ENCODE measurements around the gene FOXM1. TPM values are rescaled to one million over a fixed set of nuclear protein-coding genes. Genes with fewer than 3 reads are reported as not detected.
"Not testable (repeated sequence)": the region's sequence is repeated elsewhere in the genome, so short reads cannot be mapped to it uniquely, and the experiment has no call there.

The FOXM1 gene
- total RNA-seq, 2 experiments from 2014 or later, result 0.59 to 0.80 TPM

DNA sequence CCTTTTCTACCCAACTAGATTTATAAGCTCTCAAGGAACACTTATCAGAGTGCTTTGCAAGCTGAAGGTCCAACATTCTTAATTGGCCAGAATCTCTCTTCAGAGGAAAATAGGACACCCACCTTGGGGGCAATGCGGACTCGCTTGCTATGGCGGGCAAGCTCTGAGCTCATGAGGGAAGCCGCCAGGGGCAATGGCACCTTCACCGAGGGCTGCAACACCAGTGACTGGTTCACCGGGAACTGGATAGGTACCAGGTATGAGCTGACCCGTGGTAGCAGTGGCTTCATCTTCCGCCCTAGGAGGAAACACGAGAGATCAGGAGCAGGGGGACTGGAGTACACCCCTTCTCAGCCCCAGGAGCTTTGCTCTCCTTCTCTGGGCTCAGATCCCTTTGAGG lies 12.8 kb downstream of the FOXM1 start:
- no peaks in the 10 kb centered on the region for H3K27me3 Mint-ChIP-seq

DNA sequence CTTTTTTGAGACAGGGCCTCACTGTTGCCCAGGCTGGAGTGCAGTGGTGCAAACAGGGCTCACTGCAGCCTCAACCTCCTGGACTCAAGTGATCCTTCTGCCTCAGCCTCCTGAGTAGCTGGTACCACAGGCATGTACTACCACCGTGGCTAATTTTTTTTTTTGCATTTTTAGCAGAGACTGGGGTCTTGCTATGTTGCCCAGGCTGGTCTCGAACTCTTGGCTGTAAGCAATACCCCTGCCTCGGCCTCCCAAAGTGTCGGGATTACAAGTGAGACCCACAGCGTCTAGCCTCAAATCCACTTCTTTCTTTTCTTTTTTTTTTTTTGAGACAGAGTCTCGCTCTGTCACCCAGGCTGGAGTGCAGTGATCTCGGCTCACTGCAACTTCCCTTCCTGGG lies 13.6 kb downstream of the FOXM1 start:
- H3K4me3 Mint-ChIP-seq; intact Hi-C loops (cut with DNase I, micrococcal nuclease); H3K4me3 ChIP-seq (ENCODE audit: low read length); ATAC-seq (ENCODE audit: poor library complexity); H3K36me3 ChIP-seq (ENCODE audit: insufficient read depth, low read length); H3K36me3 Mint-ChIP-seq (ENCODE audit: low read depth); H3K27ac ChIP-seq (ENCODE audit: low read depth in 1 of 2, low read length in 2 of 2); H3K27me3 ChIP-seq (ENCODE audit: control insufficient read depth in 1 of 2, insufficient read depth in 2 of 2, low read length in 2 of 2); H3K9me3 Mint-ChIP-seq; H3K4me1 ChIP-seq (ENCODE audit: insufficient read depth, low read length); H3K27ac Mint-ChIP-seq; DNase-seq; H3K27me3 Mint-ChIP-seq; H3K4me1 Mint-ChIP-seq (ENCODE audit: low read depth); H3K9me3 ChIP-seq (ENCODE audit: control insufficient read depth in 1 of 2, insufficient read depth in 1 of 2, low read length in 2 of 2): not testable (repeated sequence)
- ChIA-PET POLR2A (interaction anchor here (1.4 kb wide), 1 partner anchor 13 kb away, joined by 5 read pairs; the partner anchor contains the start of genes FOXM1 and RHNO1), CTCF (interaction anchor here (1.4 kb wide), 1 partner anchor 9 kb away, joined by 3 read pairs; no protein-coding TSS in a partner anchor)

More for the DNA sequence above, 12.8 kb downstream of the FOXM1 start:
- CTCF ChIA-PET, result no interaction called here
- Histone ChIP-seq H3K4me1 (ENCODE audit: insufficient read depth, low read length) (no peaks in the 10 kb centered on the region), H3K4me3 (ENCODE audit: low read length) (no peak overlapping the region), H3K36me3 (ENCODE audit: insufficient read depth, low read length) (peaks cover 3% of the 10 kb centered on the region), H3K9me3 (ENCODE audit: control insufficient read depth in 1 of 2, insufficient read depth in 1 of 2, low read length in 2 of 2) (no peaks in the 10 kb centered on the region), H3K27ac (ENCODE audit: low read depth in 1 of 2, low read length in 2 of 2) (no peak overlapping the region), H3K27me3 (ENCODE audit: control insufficient read depth in 1 of 2, insufficient read depth in 2 of 2, low read length in 2 of 2) (no peaks in the 10 kb centered on the region)
- POLR2A ChIA-PET, result no interaction called here
- peaks cover 5% of the 10 kb centered on the region for H3K4me1 Mint-ChIP-seq (ENCODE audit: low read depth)
- DNase-seq (no peak), ATAC-seq (ENCODE audit: poor library complexity) (no peak)
- no peaks in the 10 kb centered on the region for H3K9me3 Mint-ChIP-seq
- H3K27ac Mint-ChIP-seq, result no peak overlapping the region
- TF ChIP-seq, protein P1, sequence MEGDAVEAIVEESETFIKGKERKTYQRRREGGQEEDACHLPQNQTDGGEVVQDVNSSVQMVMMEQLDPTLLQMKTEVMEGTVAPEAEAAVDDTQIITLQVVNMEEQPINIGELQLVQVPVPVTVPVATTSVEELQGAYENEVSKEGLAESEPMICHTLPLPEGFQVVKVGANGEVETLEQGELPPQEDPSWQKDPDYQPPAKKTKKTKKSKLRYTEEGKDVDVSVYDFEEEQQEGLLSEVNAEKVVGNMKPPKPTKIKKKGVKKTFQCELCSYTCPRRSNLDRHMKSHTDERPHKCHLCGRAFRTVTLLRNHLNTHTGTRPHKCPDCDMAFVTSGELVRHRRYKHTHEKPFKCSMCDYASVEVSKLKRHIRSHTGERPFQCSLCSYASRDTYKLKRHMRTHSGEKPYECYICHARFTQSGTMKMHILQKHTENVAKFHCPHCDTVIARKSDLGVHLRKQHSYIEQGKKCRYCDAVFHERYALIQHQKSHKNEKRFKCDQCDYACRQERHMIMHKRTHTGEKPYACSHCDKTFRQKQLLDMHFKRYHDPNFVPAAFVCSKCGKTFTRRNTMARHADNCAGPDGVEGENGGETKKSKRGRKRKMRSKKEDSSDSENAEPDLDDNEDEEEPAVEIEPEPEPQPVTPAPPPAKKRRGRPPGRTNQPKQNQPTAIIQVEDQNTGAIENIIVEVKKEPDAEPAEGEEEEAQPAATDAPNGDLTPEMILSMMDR (IDR thresholded peaks at IDR 0.05), result no peak
- peaks cover 5% of the 10 kb centered on the region for H3K36me3 Mint-ChIP-seq (ENCODE audit: low read depth)
- intact Hi-C loops (cut with DNase I, micrococcal nuclease), result no loop called here
- H3K4me3 Mint-ChIP-seq, result no peak overlapping the region

DNA sequence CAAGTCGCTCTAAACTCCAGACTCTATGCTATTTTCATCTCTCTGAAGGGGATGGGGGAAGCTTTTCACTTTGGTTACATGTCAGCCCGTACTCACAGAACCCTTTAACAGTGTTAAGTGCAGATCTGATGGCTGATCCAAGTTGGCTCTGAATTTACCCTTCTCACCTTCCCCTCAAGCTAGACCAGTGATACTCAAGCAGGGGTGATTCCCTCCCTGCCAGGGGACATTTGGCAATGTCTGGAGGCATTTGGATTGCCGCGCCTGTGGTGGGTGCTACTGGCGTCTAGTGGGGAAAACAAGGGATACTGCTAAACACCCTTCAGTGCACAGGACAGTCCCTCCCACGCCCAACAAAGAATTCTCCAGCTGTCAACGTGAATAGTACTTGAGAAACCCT lies 14.1 kb downstream of the FOXM1 start:
- Mint-ChIP-seq H3K4me1 (ENCODE audit: low read depth) (no peaks in the 10 kb centered on the region), H3K9me3 (no peaks in the 10 kb centered on the region), H3K36me3 (ENCODE audit: low read depth) (peaks cover 5% of the 10 kb centered on the region), H3K27me3 (no peaks in the 10 kb centered on the region), H3K4me3 (no peak overlapping the region), H3K27ac (no peak overlapping the region)
- intact Hi-C loops (cut with DNase I, micrococcal nuclease), result no loop called here
- Histone ChIP-seq H3K4me3 (ENCODE audit: low read length) (no peak overlapping the region), H3K27me3 (ENCODE audit: control insufficient read depth in 1 of 2, insufficient read depth in 2 of 2, low read length in 2 of 2) (no peaks in the 10 kb centered on the region), H3K9me3 (ENCODE audit: control insufficient read depth in 1 of 2, insufficient read depth in 1 of 2, low read length in 2 of 2) (no peaks in the 10 kb centered on the region), H3K36me3 (ENCODE audit: insufficient read depth, low read length) (peaks cover 10% of the 10 kb centered on the region), H3K4me1 (ENCODE audit: insufficient read depth, low read length) (no peaks in the 10 kb centered on the region), H3K27ac (ENCODE audit: low read depth in 1 of 2, low read length in 2 of 2) (no peak overlapping the region)
- POLR2A ChIA-PET, result interaction anchor here (1.4 kb wide), 1 partner anchor 14 kb away, joined by 5 read pairs; the partner anchor contains the start of genes FOXM1 and RHNO1
- no peak for DNase-seq
- CTCF ChIA-PET, result interaction anchor here (1.4 kb wide), 1 partner anchor 9 kb away, joined by 3 read pairs; no protein-coding TSS in a partner anchor
- TF ChIP-seq, protein P1 (IDR thresholded peaks at IDR 0.05), result no peak
- no peak for ATAC-seq (ENCODE audit: poor library complexity)

DNA sequence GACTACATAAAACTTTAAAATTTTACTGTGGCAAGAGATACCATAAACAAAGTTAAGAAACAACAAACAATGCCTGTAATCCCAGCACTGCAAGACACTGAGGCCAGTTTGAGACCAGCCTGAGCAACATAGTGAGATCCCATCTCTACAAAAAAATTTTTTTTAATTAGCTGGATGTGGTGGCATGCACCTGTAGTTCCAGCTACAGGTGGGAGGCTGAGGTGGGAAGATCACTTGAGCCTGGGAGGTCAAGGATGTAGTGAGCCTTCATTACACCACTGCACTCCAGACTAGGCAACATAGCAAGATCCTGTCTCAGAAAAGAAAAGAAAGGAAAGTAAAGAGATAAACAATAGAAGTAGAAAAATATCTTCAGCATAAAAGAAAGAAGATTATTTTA lies 16.8 kb downstream of the FOXM1 start:
- CTCF ChIA-PET, result interaction anchor here (1.0 kb wide), 1 partner anchor 14 kb away, joined by 3 read pairs; no protein-coding TSS in a partner anchor
- intact Hi-C loops (cut with DNase I, micrococcal nuclease), result no loop called here
- Histone ChIP-seq H3K4me1 (ENCODE audit: insufficient read depth, low read length) (no peaks in the 10 kb centered on the region), H3K4me3 (ENCODE audit: low read length) (no peak overlapping the region), H3K27ac (ENCODE audit: low read depth in 1 of 2, low read length in 2 of 2) (no peak overlapping the region), H3K9me3 (ENCODE audit: control insufficient read depth in 1 of 2, insufficient read depth in 1 of 2, low read length in 2 of 2) (no peaks in the 10 kb centered on the region), H3K36me3 (ENCODE audit: insufficient read depth, low read length) (peaks cover 15% of the 10 kb centered on the region), H3K27me3 (ENCODE audit: control insufficient read depth in 1 of 2, insufficient read depth in 2 of 2, low read length in 2 of 2) (no peaks in the 10 kb centered on the region)
- TF ChIP-seq, protein P1 (IDR thresholded peaks at IDR 0.05), result no peak
- POLR2A ChIA-PET, result no interaction called here
- Mint-ChIP-seq H3K9me3 (no peaks in the 10 kb centered on the region), H3K27ac (no peak overlapping the region), H3K27me3 (no peaks in the 10 kb centered on the region), H3K4me3 (no peak overlapping the region), H3K36me3 (ENCODE audit: low read depth) (peaks cover 11% of the 10 kb centered on the region), H3K4me1 (ENCODE audit: low read depth) (no peaks in the 10 kb centered on the region)
- DNase-seq (no peak), ATAC-seq (ENCODE audit: poor library complexity) (no peak)
